Measurements from ENCODE around the gene TECPR2. TPM values are rescaled to one million over a fixed set of nuclear protein-coding genes. Genes with fewer than 3 reads are reported as not detected.

Gene TECPR2
- total RNA-seq, 1 donor from 2014 or later = 12.0 TPM

- Histone ChIP-seq H3K27me3 (no peaks in the 10 kb centered on the region), H3K4me1 (no peaks in the 10 kb centered on the region), H3K27ac (no peak overlapping the region), H3K4me3 (no peak overlapping the region), H3K36me3 (peaks cover 0 to 20% of the 10 kb centered on the region in 2 donors), H3K9me3 (no peaks in the 10 kb centered on the region)
- TF ChIP-seq POLR2A (IDR thresholded peaks at IDR 0.05) (no peak), CTCF (IDR thresholded peaks at IDR 0.05) (no peak), POLR2AphosphoS5 (IDR thresholded peaks at IDR 0.05; ENCODE audit: insufficient read depth in 1 of 2, low read depth in 1 of 2) (no peak)
- DNase-seq (ENCODE audit: extremely low spot score in 2 of 2) = no peak
- intact Hi-C loops (cut with DNase I) = no loop called here
Observed at GRCh38 chr14:102333795-102334705, 28.7 kb upstream of the TECPR2 start.

GRCh38 chr14:102335163-102335562 lies 27.6 kb upstream of the TECPR2 start:
- Histone ChIP-seq H3K4me1 (no peaks in the 10 kb centered on the region), H3K4me3 (no peak overlapping the region), H3K27ac (no peak overlapping the region), H3K36me3 (peaks cover 0 to 24% of the 10 kb centered on the region in 2 donors), H3K9me3 (no peaks in the 10 kb centered on the region), H3K27me3 (no peaks in the 10 kb centered on the region)
- DNase-seq (ENCODE audit: extremely low spot score in 2 of 2) = no peak
- intact Hi-C loops (cut with DNase I) = no loop called here
- no peak for TF ChIP-seq POLR2A (IDR thresholded peaks at IDR 0.05)
- no peak for TF ChIP-seq POLR2AphosphoS5 (IDR thresholded peaks at IDR 0.05; ENCODE audit: insufficient read depth in 1 of 2, low read depth in 1 of 2)
- no peak for TF ChIP-seq CTCF (IDR thresholded peaks at IDR 0.05)

GRCh38 chr14:102338724-102339123 lies 24.0 kb upstream of the TECPR2 start:
- TF ChIP-seq POLR2A (IDR thresholded peaks at IDR 0.05) (no peak), CTCF (IDR thresholded peaks at IDR 0.05) (no peak), POLR2AphosphoS5 (IDR thresholded peaks at IDR 0.05; ENCODE audit: insufficient read depth in 1 of 2, low read depth in 1 of 2) (no peak)
- no peaks in the 10 kb centered on the region for H3K27me3 ChIP-seq
- H3K9me3 ChIP-seq = no peaks in the 10 kb centered on the region
- intact Hi-C loops (cut with DNase I) = no loop called here
- peaks cover 0 to 50% of the 10 kb centered on the region in 2 donors for H3K36me3 ChIP-seq
- H3K4me1 ChIP-seq = no peaks in the 10 kb centered on the region
- no peak overlapping the region for H3K27ac ChIP-seq
- DNase-seq (ENCODE audit: extremely low spot score in 2 of 2) = no peak
- no peak overlapping the region for H3K4me3 ChIP-seq

- peaks cover 0 to 74% of the 10 kb centered on the region in 2 donors for H3K36me3 ChIP-seq
- no peak overlapping the region for H3K4me3 ChIP-seq
- DNase-seq (ENCODE audit: extremely low spot score in 2 of 2) = no peak
- no peak overlapping the region for H3K27ac ChIP-seq
- TF ChIP-seq POLR2AphosphoS5 (IDR thresholded peaks at IDR 0.05; ENCODE audit: insufficient read depth in 1 of 2, low read depth in 1 of 2) (no peak), POLR2A (IDR thresholded peaks at IDR 0.05) (no peak), CTCF (IDR thresholded peaks at IDR 0.05) (no peak)
- intact Hi-C loops (cut with DNase I) = no loop called here
- no peaks in the 10 kb centered on the region for H3K4me1 ChIP-seq
- H3K9me3 ChIP-seq = no peaks in the 10 kb centered on the region
- H3K27me3 ChIP-seq = no peaks in the 10 kb centered on the region
Observed at GRCh38 chr14:102341566-102341965, 21.2 kb upstream of the TECPR2 start.

GRCh38 chr14:102342238-102342637 lies 20.5 kb upstream of the TECPR2 start:
- Histone ChIP-seq H3K4me1 (no peaks in the 10 kb centered on the region), H3K9me3 (no peaks in the 10 kb centered on the region), H3K27me3 (no peaks in the 10 kb centered on the region), H3K4me3 (no peak overlapping the region), H3K27ac (no peak overlapping the region), H3K36me3 (peaks cover 0 to 69% of the 10 kb centered on the region in 2 donors)
- TF ChIP-seq POLR2AphosphoS5 (IDR thresholded peaks at IDR 0.05; ENCODE audit: insufficient read depth in 1 of 2, low read depth in 1 of 2) (no peak), CTCF (IDR thresholded peaks at IDR 0.05) (no peak), POLR2A (IDR thresholded peaks at IDR 0.05) (no peak)
- no peak for DNase-seq (ENCODE audit: extremely low spot score in 2 of 2)
- intact Hi-C loops (cut with DNase I) = no loop called here
